Mucosa of stomach (tissue), 1 donor: ENCODE data around the gene SUMO2.

Experiments
- H3K27me3 ChIP-seq: one replicate; pipeline ENCODE4 v1.7.0; 2013; ENCODE audit warnings: mild to moderate bottlenecking, low read length; ENCODE audit not compliant: control insufficient read depth, insufficient read depth
- H3K36me3 ChIP-seq: one replicate; pipeline ENCODE4 v1.7.0; 2013; ENCODE audit warnings: low read length; ENCODE audit not compliant: control insufficient read depth, insufficient read depth
- H3K4me1 ChIP-seq: one replicate; pipeline ENCODE4 v1.7.0; 2013; ENCODE audit warnings: mild to moderate bottlenecking, low read length; ENCODE audit not compliant: control insufficient read depth, insufficient read depth
- H3K4me3 ChIP-seq: one replicate; pipeline ENCODE4 v1.7.0; 2013; ENCODE audit warnings: low read length
- H3K9ac ChIP-seq: one replicate; pipeline ENCODE4 v1.7.0; 2013; ENCODE audit warnings: mild to moderate bottlenecking, low read length, moderate library complexity
- H3K9me3 ChIP-seq: one replicate; pipeline ENCODE4 v1.7.0; 2013; ENCODE audit warnings: mild to moderate bottlenecking, low read length, moderate library complexity; ENCODE audit not compliant: control insufficient read depth
- donor health status: Pancreatic carcinoma.

The SUMO2 gene

GRCh38 chr17:75126954-75127353 is 55.8 kb downstream of the SUMO2 start:
- Histone ChIP-seq H3K36me3 (peaks cover 4% of the 10 kb centered on the region), H3K9ac (no peak overlapping the region), H3K27me3 (no peaks in the 10 kb centered on the region), H3K9me3 (no peaks in the 10 kb centered on the region), H3K4me3 (no peak overlapping the region), H3K4me1 (peaks cover 44% of the 10 kb centered on the region)

GRCh38 chr17:75125984-75126383 is 56.8 kb downstream of the SUMO2 start:
- Histone ChIP-seq H3K4me3 (no peak overlapping the region), H3K9ac (no peak overlapping the region), H3K36me3 (peaks cover 4% of the 10 kb centered on the region), H3K27me3 (no peaks in the 10 kb centered on the region), H3K9me3 (no peaks in the 10 kb centered on the region), H3K4me1 (peaks cover 43% of the 10 kb centered on the region)

GRCh38 chr17:75124819-75125162 is 58.0 kb downstream of the SUMO2 start:
- H3K4me1 ChIP-seq, result peaks cover 35% of the 10 kb centered on the region
- no peaks in the 10 kb centered on the region for H3K27me3 ChIP-seq
- no peak overlapping the region for H3K4me3 ChIP-seq
- peak overlapping the region; percentile 25 for H3K9ac ChIP-seq
- no peaks in the 10 kb centered on the region for H3K9me3 ChIP-seq
- peaks cover 2% of the 10 kb centered on the region for H3K36me3 ChIP-seq

GRCh38 chr17:75124041-75124818 is 58.5 kb downstream of the SUMO2 start:
- H3K36me3 ChIP-seq, result no peaks in the 10 kb centered on the region
- peak overlapping the region; percentile 33 for H3K9ac ChIP-seq
- H3K4me3 ChIP-seq, result peak overlapping the region; percentile 26
- peaks cover 40% of the 10 kb centered on the region for H3K4me1 ChIP-seq
- no peaks in the 10 kb centered on the region for H3K27me3 ChIP-seq
- H3K9me3 ChIP-seq, result no peaks in the 10 kb centered on the region

- H3K27me3 ChIP-seq, result no peaks in the 10 kb centered on the region
- no peak overlapping the region for H3K4me3 ChIP-seq
- H3K4me1 ChIP-seq, result peaks cover 41% of the 10 kb centered on the region
- H3K36me3 ChIP-seq, result no peaks in the 10 kb centered on the region
- no peaks in the 10 kb centered on the region for H3K9me3 ChIP-seq
- no peak overlapping the region for H3K9ac ChIP-seq
Measured at GRCh38 chr17:75118307-75118706, 64.5 kb downstream of the SUMO2 start.

- no peak overlapping the region for H3K9ac ChIP-seq
- H3K9me3 ChIP-seq, result no peaks in the 10 kb centered on the region
Measured at GRCh38 chr17:75116737-75117136, 66.0 kb downstream of the SUMO2 start.

More at GRCh38 chr17:75116737-75117136, 66.0 kb downstream of the SUMO2 start:
- Histone ChIP-seq H3K4me1 (peaks cover 41% of the 10 kb centered on the region), H3K36me3 (no peaks in the 10 kb centered on the region), H3K27me3 (no peaks in the 10 kb centered on the region), H3K4me3 (no peak overlapping the region)
